Breast epithelium (tissue), 3 donors: ENCODE data around the gene C5orf24.

Source experiments
- POLR2A ChIP-seq: fragments of 450-650 bp; IDR thresholded peaks from one replicate; pipeline ENCODE4 v1.6.1; 2016; ENCODE audit warnings: antibody characterized with exemption, mild to moderate bottlenecking, moderate library complexity
- POLR2AphosphoS5 ChIP-seq, 3 donors: sonication (generic); formaldehyde crosslinking; IDR thresholded peaks; one replicate each; pipeline ENCODE4 v1.6.1; 2017; ENCODE audit warnings: antibody characterized with exemption in 3 of 3

GRCh38 chr5:134877159-134877558 is 31.4 kb downstream of the C5orf24 start:
- TF ChIP-seq POLR2A (no peak), POLR2AphosphoS5 (IDR thresholded peaks at IDR 0.05) (no peak)
